Mucosa of descending colon (tissue), 3 donors: Measurements from ENCODE around the gene EXOC6B. TPM values are rescaled to one million over a fixed set of nuclear protein-coding genes. Genes with fewer than 3 reads are reported as not detected.
A peak's percentile ranks its signal among the peaks of the same experiment; 100 is the strongest.

Experiments used
- ATAC-seq: fragments of 200-7000 bp; cut with Tn5 transposase; one replicate; pipeline ENCODE4 v1.9.1; 2020; ENCODE audit warnings: mild to moderate bottlenecking, moderate library complexity
- DNase-seq, 3 donors: peaks; one replicate each; pipeline ENCODE4 v3.0.0-alpha.2; 2020
- H3K36me3 ChIP-seq: fragments of 200-600 bp; one replicate; pipeline ENCODE4 v1.8.0; 2021; ENCODE audit warnings: low read depth, mild to moderate bottlenecking
- H3K4me1 ChIP-seq: fragments of 200-600 bp; one replicate; pipeline ENCODE4 v1.8.0; 2021; ENCODE audit warnings: low read depth, mild to moderate bottlenecking
- H3K4me3 ChIP-seq: fragments of 200-600 bp; one replicate; pipeline ENCODE4 v1.8.0; 2021; ENCODE audit warnings: mild to moderate bottlenecking
- H3K9me3 ChIP-seq: fragments of 200-600 bp; one replicate; pipeline ENCODE4 v1.8.0; 2021; ENCODE audit warnings: mild to moderate bottlenecking
- intact Hi-C, 2 donors: fragments of 100-400 bp; cut with DNase I in 1 of 2; cut with micrococcal nuclease in 1 of 2; formaldehyde crosslinking; loops; one replicate each; pipeline versions ENCODE4 v1.11.0 to v1.11.1; 2022; cut with DNase I, micrococcal nuclease
- total RNA-seq, 3 donors: library from RNA; stranded (reverse); fragmentation: NEBNext Ultra II Directional in 2 of 3; extraction: Animal tissue kit (Norgen Biotek cat#: 25700) in 2 of 3; gene quantifications; one replicate each; pipeline versions ENCODE4 v1.2.1 to v1.2.4, GENCODE V29; 2021 to 2023
- TF ChIP-seq, protein P1 (sequence below): fragments of 200-600 bp; IDR thresholded peaks from one replicate; pipeline ENCODE4 v1.8.0; 2022; ENCODE audit warnings: antibody characterized with exemption, mild to moderate bottlenecking
- donor health status: DM: no; HTN: no; CAD: no; lungs with moderate emphysema.
- donor health status: DM: no; HTN: no; CAD: no.
- donor health status: DM: no; HTN: yes; CAD: no.

Gene EXOC6B
- total RNA-seq, 3 donors from 2014 or later = 19.4 to 52.4 (median 28.8) TPM

GRCh38 chr2:72144632-72145288, 681.1 kb downstream of the EXOC6B start:
- ATAC-seq = peak; percentile 43
- no peaks in the 10 kb centered on the region for H3K9me3 ChIP-seq
- TF ChIP-seq, protein P1, sequence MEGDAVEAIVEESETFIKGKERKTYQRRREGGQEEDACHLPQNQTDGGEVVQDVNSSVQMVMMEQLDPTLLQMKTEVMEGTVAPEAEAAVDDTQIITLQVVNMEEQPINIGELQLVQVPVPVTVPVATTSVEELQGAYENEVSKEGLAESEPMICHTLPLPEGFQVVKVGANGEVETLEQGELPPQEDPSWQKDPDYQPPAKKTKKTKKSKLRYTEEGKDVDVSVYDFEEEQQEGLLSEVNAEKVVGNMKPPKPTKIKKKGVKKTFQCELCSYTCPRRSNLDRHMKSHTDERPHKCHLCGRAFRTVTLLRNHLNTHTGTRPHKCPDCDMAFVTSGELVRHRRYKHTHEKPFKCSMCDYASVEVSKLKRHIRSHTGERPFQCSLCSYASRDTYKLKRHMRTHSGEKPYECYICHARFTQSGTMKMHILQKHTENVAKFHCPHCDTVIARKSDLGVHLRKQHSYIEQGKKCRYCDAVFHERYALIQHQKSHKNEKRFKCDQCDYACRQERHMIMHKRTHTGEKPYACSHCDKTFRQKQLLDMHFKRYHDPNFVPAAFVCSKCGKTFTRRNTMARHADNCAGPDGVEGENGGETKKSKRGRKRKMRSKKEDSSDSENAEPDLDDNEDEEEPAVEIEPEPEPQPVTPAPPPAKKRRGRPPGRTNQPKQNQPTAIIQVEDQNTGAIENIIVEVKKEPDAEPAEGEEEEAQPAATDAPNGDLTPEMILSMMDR = no peak
- intact Hi-C loops = no loop called here
- no peak overlapping the region for H3K4me3 ChIP-seq
- DNase-seq = peak; percentile 52 to 71 (median 64)
- no peaks in the 10 kb centered on the region for H3K36me3 ChIP-seq
- peaks cover 60% of the 10 kb centered on the region for H3K4me1 ChIP-seq

DNA sequence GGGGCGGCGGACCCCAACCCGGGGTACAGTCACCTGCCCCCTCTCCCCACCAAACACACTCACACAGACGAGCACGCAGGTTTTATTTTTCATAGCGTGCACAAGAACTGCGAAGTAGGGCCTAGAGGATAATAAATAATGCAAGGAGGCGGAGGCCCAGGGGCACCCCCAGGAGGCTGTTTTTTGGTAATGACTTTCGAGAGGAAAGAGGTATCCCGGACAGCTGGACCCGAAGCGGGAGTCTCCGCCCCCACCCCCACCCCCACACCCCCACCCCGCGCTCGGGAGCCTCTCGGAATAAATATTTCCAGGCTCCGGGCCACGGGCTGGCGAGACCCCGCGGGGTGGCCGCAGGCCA, 681.6 kb downstream of the EXOC6B start:
- Histone ChIP-seq H3K9me3 (no peaks in the 10 kb centered on the region), H3K4me3 (no peak overlapping the region), H3K4me1 (peaks cover 57% of the 10 kb centered on the region), H3K36me3 (no peaks in the 10 kb centered on the region)
- ATAC-seq = no peak
- intact Hi-C loops = no loop called here
- DNase-seq = no peak
- TF ChIP-seq, protein P1 = no peak

GRCh38 chr2:72143441-72144273, 682.2 kb downstream of the EXOC6B start:
- ATAC-seq (no peak), DNase-seq (peak; percentile 25 to 55 (median 50))
- no peaks in the 10 kb centered on the region for H3K36me3 ChIP-seq
- H3K4me1 ChIP-seq = peaks cover 61% of the 10 kb centered on the region
- H3K4me3 ChIP-seq = no peak overlapping the region
- intact Hi-C loops = no loop called here
- TF ChIP-seq, protein P1 = no peak
- no peaks in the 10 kb centered on the region for H3K9me3 ChIP-seq

DNA sequence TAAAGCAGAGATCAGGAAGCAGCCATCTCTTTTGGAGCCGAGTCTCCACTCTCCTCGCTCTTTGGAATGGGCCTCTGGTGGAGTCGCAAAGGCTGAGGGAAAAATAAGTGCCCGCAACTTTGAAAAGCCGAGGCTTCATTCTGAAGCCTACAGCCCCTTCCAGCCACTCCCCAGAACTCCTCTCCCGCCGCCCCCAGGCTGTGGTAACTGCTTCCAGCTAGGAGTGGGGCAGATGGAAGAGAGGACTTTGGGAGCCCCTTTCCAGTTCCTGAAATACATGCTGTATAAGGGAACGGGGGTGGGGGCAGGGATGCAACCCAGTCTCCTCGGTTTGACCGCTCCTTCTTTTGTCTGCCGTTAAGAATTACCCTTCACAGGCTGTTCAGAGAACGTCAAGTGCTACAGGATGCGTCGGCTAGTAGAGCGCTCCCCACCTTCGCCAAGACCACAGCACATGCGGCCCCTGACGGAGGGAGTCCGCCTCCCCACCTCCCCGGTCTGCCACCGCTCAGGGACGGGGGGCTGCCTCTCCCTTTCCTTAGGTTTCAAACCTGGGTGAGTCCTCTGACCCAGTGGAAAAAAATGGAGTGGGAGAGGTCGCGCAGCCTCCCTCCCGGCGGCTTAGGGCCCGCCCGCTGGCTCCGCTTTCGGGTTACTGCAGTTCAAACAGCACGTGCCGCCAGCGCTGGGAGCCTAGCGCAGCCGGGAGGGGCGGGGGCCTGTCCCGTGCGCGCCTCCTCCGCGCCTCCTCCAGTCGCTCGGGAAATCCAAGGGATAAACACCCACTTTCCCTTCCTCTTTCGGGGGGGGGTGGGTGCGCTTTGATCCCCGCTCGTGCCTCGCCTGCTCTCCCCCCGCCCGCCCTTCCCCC, 683.0 kb downstream of the EXOC6B start:
- no peaks in the 10 kb centered on the region for H3K9me3 ChIP-seq
- ATAC-seq = peak; percentile 59
- peaks cover 66% of the 10 kb centered on the region for H3K4me1 ChIP-seq
- DNase-seq = peak; percentile 67 to 82 (median 78)
- TF ChIP-seq, protein P1 = no peak
- H3K4me3 ChIP-seq = no peak overlapping the region
- no peaks in the 10 kb centered on the region for H3K36me3 ChIP-seq
- intact Hi-C loops = no loop called here

DNA sequence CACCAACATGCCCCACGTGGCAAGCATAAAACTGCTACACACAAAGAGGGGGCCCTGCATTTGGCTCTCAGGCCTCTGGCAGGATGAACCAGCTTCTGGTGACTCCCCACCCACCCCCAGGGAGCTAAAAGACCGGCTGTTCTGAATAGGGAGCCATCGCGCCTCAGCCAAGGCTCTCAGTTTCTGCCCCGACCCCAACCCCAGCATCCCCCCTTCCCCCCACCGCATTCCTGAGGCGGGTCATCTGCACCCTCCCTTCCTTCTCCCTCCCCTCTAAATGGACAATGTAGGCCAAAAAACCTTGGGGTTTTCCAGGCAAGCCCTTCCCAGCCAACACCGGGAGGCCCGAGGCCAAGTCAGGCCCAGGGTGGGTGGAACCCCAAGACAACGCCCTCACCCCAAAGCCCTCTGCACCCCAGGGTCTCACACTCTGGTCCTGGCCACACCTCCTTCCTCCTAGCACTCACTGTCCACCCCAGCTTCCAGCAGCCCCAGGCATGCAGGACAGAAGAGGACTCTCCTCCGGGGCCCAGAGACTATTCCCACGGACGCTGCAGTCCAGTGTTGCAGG, 683.9 kb downstream of the EXOC6B start:
- TF ChIP-seq, protein P1 = no peak
- DNase-seq = peak in 1 of 3 donors; percentile 36
- Histone ChIP-seq H3K4me1 (peaks cover 61% of the 10 kb centered on the region), H3K4me3 (no peak overlapping the region), H3K36me3 (no peaks in the 10 kb centered on the region), H3K9me3 (no peaks in the 10 kb centered on the region)
- intact Hi-C loops = no loop called here
- ATAC-seq = no peak
